NT2/D1 (cell line): ENCODE measurements around the gene RAI1.
A peak's percentile ranks its signal among the peaks of the same experiment; 100 is the strongest.
"Not testable (repeated sequence)": the region's sequence is repeated elsewhere in the genome, so short reads cannot be mapped to it uniquely, and the experiment has no call there.

Source experiments
- DNase-seq: peaks from one replicate; pipeline ENCODE4 v3.0.0-alpha.2; 2011; ENCODE audit warnings: low read depth, low spot score
- H3K27me3 ChIP-seq: 2 replicates; pipeline ENCODE4 v1.6.0; 2011; ENCODE audit warnings: mild to moderate bottlenecking; ENCODE audit not compliant: insufficient read length, insufficient read depth
- H3K36me3 ChIP-seq: 2 replicates; pipeline ENCODE4 v1.6.1; 2011; ENCODE audit warnings: mild to moderate bottlenecking, low read length, mixed read lengths; ENCODE audit not compliant: insufficient read depth, insufficient read length
- H3K4me1 ChIP-seq: 2 replicates; pipeline ENCODE4 v1.5.1; 2011; ENCODE audit not compliant: insufficient read depth, insufficient read length
- H3K4me3 ChIP-seq: 2 replicates; pipeline ENCODE4 v1.5.1; 2011; ENCODE audit warnings: low read depth; ENCODE audit not compliant: insufficient read length
- H3K9ac ChIP-seq: 2 replicates; pipeline ENCODE4 v1.6.0; 2011; ENCODE audit warnings: low read depth; ENCODE audit not compliant: insufficient read length
- H3K9me3 ChIP-seq: 2 replicates; pipeline ENCODE4 v1.5.1; 2011; ENCODE audit warnings: mild to moderate bottlenecking, low read length; ENCODE audit not compliant: insufficient read depth
- SUZ12 ChIP-seq: IDR thresholded peaks from 2 replicates; pipeline ENCODE4 v1.6.1; 2011; ENCODE audit not compliant: insufficient read length, insufficient read depth; ENCODE audit errors: extremely low read depth
- YY1 ChIP-seq: IDR thresholded peaks from 2 replicates; pipeline ENCODE4 v1.6.1; 2011; ENCODE audit not compliant: insufficient read length, insufficient read depth
- ZNF274 ChIP-seq: IDR thresholded peaks from 2 replicates; pipeline ENCODE4 v1.6.1; 2011; ENCODE audit warnings: mild to moderate bottlenecking, low read depth, low read length

RAI1 gene, protein sequence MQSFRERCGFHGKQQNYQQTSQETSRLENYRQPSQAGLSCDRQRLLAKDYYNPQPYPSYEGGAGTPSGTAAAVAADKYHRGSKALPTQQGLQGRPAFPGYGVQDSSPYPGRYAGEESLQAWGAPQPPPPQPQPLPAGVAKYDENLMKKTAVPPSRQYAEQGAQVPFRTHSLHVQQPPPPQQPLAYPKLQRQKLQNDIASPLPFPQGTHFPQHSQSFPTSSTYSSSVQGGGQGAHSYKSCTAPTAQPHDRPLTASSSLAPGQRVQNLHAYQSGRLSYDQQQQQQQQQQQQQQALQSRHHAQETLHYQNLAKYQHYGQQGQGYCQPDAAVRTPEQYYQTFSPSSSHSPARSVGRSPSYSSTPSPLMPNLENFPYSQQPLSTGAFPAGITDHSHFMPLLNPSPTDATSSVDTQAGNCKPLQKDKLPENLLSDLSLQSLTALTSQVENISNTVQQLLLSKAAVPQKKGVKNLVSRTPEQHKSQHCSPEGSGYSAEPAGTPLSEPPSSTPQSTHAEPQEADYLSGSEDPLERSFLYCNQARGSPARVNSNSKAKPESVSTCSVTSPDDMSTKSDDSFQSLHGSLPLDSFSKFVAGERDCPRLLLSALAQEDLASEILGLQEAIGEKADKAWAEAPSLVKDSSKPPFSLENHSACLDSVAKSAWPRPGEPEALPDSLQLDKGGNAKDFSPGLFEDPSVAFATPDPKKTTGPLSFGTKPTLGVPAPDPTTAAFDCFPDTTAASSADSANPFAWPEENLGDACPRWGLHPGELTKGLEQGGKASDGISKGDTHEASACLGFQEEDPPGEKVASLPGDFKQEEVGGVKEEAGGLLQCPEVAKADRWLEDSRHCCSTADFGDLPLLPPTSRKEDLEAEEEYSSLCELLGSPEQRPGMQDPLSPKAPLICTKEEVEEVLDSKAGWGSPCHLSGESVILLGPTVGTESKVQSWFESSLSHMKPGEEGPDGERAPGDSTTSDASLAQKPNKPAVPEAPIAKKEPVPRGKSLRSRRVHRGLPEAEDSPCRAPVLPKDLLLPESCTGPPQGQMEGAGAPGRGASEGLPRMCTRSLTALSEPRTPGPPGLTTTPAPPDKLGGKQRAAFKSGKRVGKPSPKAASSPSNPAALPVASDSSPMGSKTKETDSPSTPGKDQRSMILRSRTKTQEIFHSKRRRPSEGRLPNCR (N-terminal part only)

DNA sequence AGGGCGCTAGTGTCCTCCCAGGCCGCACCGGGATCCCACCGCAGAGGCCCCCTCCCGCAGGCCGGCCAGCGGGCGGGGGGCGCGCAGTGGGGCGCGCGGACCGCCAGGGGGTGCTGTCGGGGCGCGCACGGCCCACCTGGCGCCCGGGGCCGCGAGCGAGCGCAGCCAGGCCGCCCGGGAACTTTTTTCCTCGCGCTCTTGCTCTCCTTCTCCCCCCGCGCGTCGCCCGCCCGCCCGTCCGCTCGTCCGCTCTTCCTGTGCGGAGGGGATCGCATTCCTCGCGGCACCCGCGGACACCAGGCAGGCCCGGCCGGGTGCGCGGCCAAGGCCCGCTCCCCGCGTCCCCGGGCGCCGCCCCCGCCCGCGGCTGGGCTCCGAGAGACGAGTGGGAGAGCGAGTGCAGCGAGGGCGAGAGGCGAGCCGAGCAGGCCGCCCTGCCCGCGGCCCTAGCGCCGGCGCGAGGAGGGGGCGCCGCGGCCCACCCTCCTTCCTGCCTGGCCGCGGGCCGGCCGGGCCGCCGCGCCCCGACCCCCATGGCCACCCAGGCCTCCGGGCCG is at the start of gene RAI1:
TSS of gene RAI1 (plus strand) at position 272 of the 557 bp plus-strand sequence. CDS start 111,491 bp downstream, outside the sequence.
- Histone ChIP-seq H3K36me3 (no peaks in the 10 kb centered on the region), H3K9me3 (no peaks in the 10 kb centered on the region), H3K27me3 (peaks cover 77% of the 10 kb centered on the region), H3K9ac (peak within 1 kb of the TSS; percentile 76), H3K4me3 (peak within 1 kb of the TSS; percentile 54), H3K4me1 (peaks cover 14% of the 10 kb centered on the region)
- TF ChIP-seq YY1 (no peak), ZNF274 (no peak), SUZ12 (no peak)
- DNase-seq: no peak

DNA sequence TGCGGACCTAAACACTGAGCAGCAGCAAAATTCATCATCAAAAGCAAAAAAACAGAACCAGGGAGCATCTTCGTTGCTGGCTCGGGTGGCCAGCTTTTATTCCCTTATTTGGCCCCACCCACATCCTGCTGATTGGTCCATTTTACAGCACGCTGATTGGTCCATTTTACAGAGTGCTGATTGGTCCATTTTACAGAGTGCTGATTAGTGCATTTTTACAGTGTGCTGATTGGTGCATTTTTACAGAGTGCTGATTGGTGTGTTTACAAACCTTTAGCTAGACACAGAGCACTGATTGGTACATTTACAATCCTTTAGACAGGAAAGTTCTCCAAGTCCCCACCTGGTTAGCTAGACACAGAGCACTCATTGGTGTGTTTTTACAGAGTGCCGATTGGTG is 48.6 kb upstream of the RAI1 start:
- H3K9ac ChIP-seq, H3K9me3 ChIP-seq, H3K4me3 ChIP-seq, H3K27me3 ChIP-seq, H3K36me3 ChIP-seq, DNase-seq, H3K4me1 ChIP-seq: not testable (repeated sequence)

DNA sequence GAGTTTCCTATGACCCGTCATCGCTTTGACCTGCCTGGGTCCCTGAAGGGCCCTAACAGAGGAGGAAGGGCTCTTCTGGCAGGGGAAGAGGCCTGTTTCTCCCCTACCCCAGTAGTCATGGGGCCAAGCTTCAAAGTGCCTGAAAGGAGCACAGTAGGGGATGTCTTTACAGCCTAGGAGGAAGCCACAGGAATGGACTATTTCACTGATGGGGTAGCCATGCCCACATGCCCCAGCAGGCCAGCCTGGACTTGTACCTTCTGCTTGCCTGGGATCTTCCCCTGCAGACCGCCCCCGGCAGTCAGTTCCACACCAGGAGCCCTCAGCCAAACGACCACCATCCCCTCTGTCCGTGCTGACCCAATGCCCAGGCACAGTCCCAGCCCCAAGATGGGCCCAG is 47.9 kb upstream of the RAI1 start:
- H3K36me3 ChIP-seq: no peaks in the 10 kb centered on the region
- H3K4me1 ChIP-seq: no peaks in the 10 kb centered on the region
- H3K4me3 ChIP-seq: no peak overlapping the region
- H3K27me3 ChIP-seq: no peaks in the 10 kb centered on the region
- TF ChIP-seq SUZ12: no peak
- TF ChIP-seq YY1: no peak
- TF ChIP-seq ZNF274: no peak
- no peak overlapping the region for H3K9ac ChIP-seq
- H3K9me3 ChIP-seq: no peaks in the 10 kb centered on the region; the same call in 1 of the 2 replicates
- DNase-seq: no peak

DNA sequence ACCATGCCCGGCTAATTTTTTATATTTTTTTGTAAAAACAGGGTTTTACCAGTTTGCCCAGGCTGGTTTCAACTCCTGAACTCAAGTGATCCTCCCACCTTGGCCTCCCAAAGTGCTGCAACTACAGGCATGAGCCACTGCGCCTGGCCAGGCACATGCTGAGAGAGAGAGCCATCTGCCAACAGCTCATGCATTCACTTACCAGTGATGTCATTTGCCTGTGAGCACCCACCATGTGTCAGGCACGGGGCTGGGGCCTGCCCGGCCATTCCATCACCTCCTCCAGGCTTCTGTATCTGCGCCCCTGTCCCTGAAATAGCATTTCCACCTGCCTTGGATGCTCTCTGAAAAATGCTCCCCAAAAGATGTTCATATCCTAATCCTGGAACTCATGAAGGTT is 46.1 kb upstream of the RAI1 start:
- H3K9me3 ChIP-seq: no peaks in the 10 kb centered on the region; the same call in 1 of the 2 replicates
- no peaks in the 10 kb centered on the region for H3K36me3 ChIP-seq
- H3K4me3 ChIP-seq: no peak overlapping the region
- peaks cover 6% of the 10 kb centered on the region for H3K4me1 ChIP-seq
- TF ChIP-seq YY1 (no peak), SUZ12 (no peak), ZNF274 (no peak)
- DNase-seq: no peak
- no peaks in the 10 kb centered on the region for H3K27me3 ChIP-seq
- no peak overlapping the region for H3K9ac ChIP-seq

DNA sequence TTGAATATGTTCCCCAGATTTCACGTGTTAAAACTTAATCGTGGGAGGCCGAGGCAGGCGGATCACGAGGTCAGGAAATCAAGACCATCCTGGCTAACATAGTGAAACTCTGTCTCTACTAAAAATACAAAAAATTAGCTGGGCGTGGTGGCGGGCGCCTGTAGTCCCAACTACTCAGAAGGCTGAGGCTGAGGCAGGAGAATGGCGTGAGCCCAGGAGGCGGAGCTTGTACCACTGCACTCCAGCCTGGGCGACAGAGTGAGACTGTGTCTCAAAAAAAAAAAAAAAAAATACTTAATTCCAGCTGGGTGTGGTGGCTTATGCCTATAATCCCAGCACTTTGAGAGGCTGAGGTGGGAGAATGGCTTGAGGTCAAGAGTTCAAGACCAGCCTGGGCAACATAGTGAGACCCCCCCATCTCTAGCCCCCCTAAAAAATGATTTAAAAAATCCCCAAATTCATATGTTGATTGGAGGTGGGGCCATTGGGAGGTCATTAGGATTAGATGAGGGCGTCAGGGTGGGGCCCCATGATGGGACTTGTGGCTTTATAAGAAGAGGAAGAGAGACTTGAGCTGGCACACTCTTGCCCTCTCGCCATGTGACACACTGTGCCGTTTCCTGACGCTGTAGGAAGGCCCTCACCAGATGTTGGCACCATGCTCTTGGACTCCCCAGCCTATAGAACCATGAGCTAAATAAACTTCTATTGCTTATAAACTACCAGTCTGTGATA is 45.6 kb upstream of the RAI1 start:
- not testable (repeated sequence) for H3K4me1 ChIP-seq, H3K9me3 ChIP-seq, DNase-seq, H3K27me3 ChIP-seq, H3K36me3 ChIP-seq, H3K4me3 ChIP-seq, H3K9ac ChIP-seq

DNA sequence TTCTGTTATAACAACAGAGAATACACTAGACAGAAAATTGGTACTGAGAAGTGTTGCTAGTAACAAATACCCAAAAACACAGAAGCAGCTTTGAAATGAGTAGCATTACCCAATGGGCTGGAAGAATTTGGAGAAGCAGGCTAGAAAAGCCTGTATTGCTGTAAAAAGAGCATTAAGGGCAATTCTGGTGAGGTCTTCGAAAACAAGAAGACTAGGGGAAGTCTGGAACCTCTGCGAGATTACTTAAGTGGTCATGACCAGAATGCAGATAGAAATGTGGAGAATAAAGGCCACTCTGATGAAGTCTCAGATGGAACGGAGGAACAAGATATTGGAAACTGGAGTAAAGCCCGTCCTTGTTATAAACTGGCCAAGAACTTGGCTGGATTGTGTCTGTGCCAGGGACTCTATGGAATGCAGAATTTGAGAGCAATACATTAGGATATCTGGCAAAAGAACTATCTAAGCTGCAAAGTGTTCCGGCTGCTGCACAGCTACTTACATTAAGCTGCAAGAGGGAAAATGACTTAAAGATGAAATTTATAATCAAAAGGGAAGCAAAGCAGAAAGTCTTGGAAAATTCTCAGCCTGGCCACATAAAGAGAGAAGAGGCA is 44.9 kb upstream of the RAI1 start:
- Histone ChIP-seq H3K27me3 (no peaks in the 10 kb centered on the region), H3K4me1 (peaks cover 6% of the 10 kb centered on the region)
- no peak for TF ChIP-seq SUZ12
- TF ChIP-seq ZNF274: no peak
- TF ChIP-seq YY1: no peak

More for the DNA sequence above, 44.9 kb upstream of the RAI1 start:
- Histone ChIP-seq H3K4me3 (no peak overlapping the region), H3K36me3 (no peaks in the 10 kb centered on the region), H3K9ac (no peak overlapping the region), H3K9me3 (no peaks in the 10 kb centered on the region; the same call in 1 of the 2 replicates)
- no peak for DNase-seq
